ENCODE results near the gene PACRGL.

Gene PACRGL

GRCh38 chr4:20680736-20681135 lies 19.5 kb upstream of the PACRGL start:
- no peaks in the 10 kb centered on the region for H3K36me3 ChIP-seq (ENCODE audit: insufficient read depth, low read length)
- no peak overlapping the region for H2AFZ ChIP-seq (ENCODE audit: low read length, unreplicated experiment)
- H3K79me2 ChIP-seq (ENCODE audit: control insufficient read depth, insufficient read depth, low read length, unreplicated experiment), result no peaks in the 10 kb centered on the region
- H3K27ac ChIP-seq (ENCODE audit: low read depth, low read length), result no peak overlapping the region
- peaks cover 25% of the 10 kb centered on the region for H3K4me1 ChIP-seq (ENCODE audit: control insufficient read depth, insufficient read depth, low read length, unreplicated experiment)
- no peak overlapping the region for H3K4me3 ChIP-seq (ENCODE audit: low read depth, low read length)
- peaks cover 3% of the 10 kb centered on the region; the same call in 1 of the 2 replicates for H3K27me3 ChIP-seq (ENCODE audit: insufficient read depth, low read length)

- peaks cover 3% of the 10 kb centered on the region; the same call in 1 of the 2 replicates for H3K27me3 ChIP-seq (ENCODE audit: insufficient read depth, low read length)
- peaks cover 25% of the 10 kb centered on the region for H3K4me1 ChIP-seq (ENCODE audit: control insufficient read depth, insufficient read depth, low read length, unreplicated experiment)
- no peak overlapping the region for H3K27ac ChIP-seq (ENCODE audit: low read depth, low read length)
- H3K79me2 ChIP-seq (ENCODE audit: control insufficient read depth, insufficient read depth, low read length, unreplicated experiment), result no peaks in the 10 kb centered on the region
- no peak overlapping the region for H2AFZ ChIP-seq (ENCODE audit: low read length, unreplicated experiment)
- H3K4me3 ChIP-seq (ENCODE audit: low read depth, low read length), result no peak overlapping the region
- no peaks in the 10 kb centered on the region for H3K36me3 ChIP-seq (ENCODE audit: insufficient read depth, low read length)
Measured at GRCh38 chr4:20681271-20681670, 19.0 kb upstream of the PACRGL start.

- Histone ChIP-seq H3K4me1 (ENCODE audit: control insufficient read depth, insufficient read depth, low read length, unreplicated experiment) (peaks cover 25% of the 10 kb centered on the region), H2AFZ (ENCODE audit: low read length, unreplicated experiment) (no peak overlapping the region), H3K36me3 (ENCODE audit: insufficient read depth, low read length) (no peaks in the 10 kb centered on the region), H3K27ac (ENCODE audit: low read depth, low read length) (no peak overlapping the region), H3K27me3 (ENCODE audit: insufficient read depth, low read length) (no peaks in the 10 kb centered on the region), H3K4me3 (ENCODE audit: low read depth, low read length) (no peak overlapping the region), H3K79me2 (ENCODE audit: control insufficient read depth, insufficient read depth, low read length, unreplicated experiment) (no peaks in the 10 kb centered on the region)
Measured at GRCh38 chr4:20682853-20683252, 17.4 kb upstream of the PACRGL start.

- Histone ChIP-seq H3K36me3 (ENCODE audit: insufficient read depth, low read length) (no peaks in the 10 kb centered on the region), H3K4me1 (ENCODE audit: control insufficient read depth, insufficient read depth, low read length, unreplicated experiment) (peaks cover 25% of the 10 kb centered on the region), H3K27me3 (ENCODE audit: insufficient read depth, low read length) (no peaks in the 10 kb centered on the region), H3K27ac (ENCODE audit: low read depth, low read length) (no peak overlapping the region), H3K4me3 (ENCODE audit: low read depth, low read length) (no peak overlapping the region), H2AFZ (ENCODE audit: low read length, unreplicated experiment) (no peak overlapping the region), H3K79me2 (ENCODE audit: control insufficient read depth, insufficient read depth, low read length, unreplicated experiment) (no peaks in the 10 kb centered on the region)
Measured at GRCh38 chr4:20683766-20684165, 16.5 kb upstream of the PACRGL start.

- Histone ChIP-seq H3K4me3 (ENCODE audit: low read depth, low read length) (no peak overlapping the region), H2AFZ (ENCODE audit: low read length, unreplicated experiment) (no peak overlapping the region), H3K36me3 (ENCODE audit: insufficient read depth, low read length) (no peaks in the 10 kb centered on the region), H3K27ac (ENCODE audit: low read depth, low read length) (no peak overlapping the region), H3K27me3 (ENCODE audit: insufficient read depth, low read length) (no peaks in the 10 kb centered on the region), H3K4me1 (ENCODE audit: control insufficient read depth, insufficient read depth, low read length, unreplicated experiment) (peaks cover 15% of the 10 kb centered on the region), H3K79me2 (ENCODE audit: control insufficient read depth, insufficient read depth, low read length, unreplicated experiment) (no peaks in the 10 kb centered on the region)
Measured at GRCh38 chr4:20684852-20685763, 15.2 kb upstream of the PACRGL start.

- H2AFZ ChIP-seq (ENCODE audit: low read length, unreplicated experiment), result no peak overlapping the region
- H3K27me3 ChIP-seq (ENCODE audit: insufficient read depth, low read length), result no peaks in the 10 kb centered on the region
- H3K79me2 ChIP-seq (ENCODE audit: control insufficient read depth, insufficient read depth, low read length, unreplicated experiment), result no peaks in the 10 kb centered on the region
- no peak overlapping the region for H3K4me3 ChIP-seq (ENCODE audit: low read depth, low read length)
- no peak overlapping the region for H3K27ac ChIP-seq (ENCODE audit: low read depth, low read length)
- H3K36me3 ChIP-seq (ENCODE audit: insufficient read depth, low read length), result no peaks in the 10 kb centered on the region
- H3K4me1 ChIP-seq (ENCODE audit: control insufficient read depth, insufficient read depth, low read length, unreplicated experiment), result no peaks in the 10 kb centered on the region
Measured at GRCh38 chr4:20687864-20688263, 12.4 kb upstream of the PACRGL start.

- no peak overlapping the region for H3K27ac ChIP-seq (ENCODE audit: low read depth, low read length)
- H3K4me1 ChIP-seq (ENCODE audit: control insufficient read depth, insufficient read depth, low read length, unreplicated experiment), result peaks cover 7% of the 10 kb centered on the region
- peaks cover 15% of the 10 kb centered on the region for H3K79me2 ChIP-seq (ENCODE audit: control insufficient read depth, insufficient read depth, low read length, unreplicated experiment)
- no peaks in the 10 kb centered on the region for H3K36me3 ChIP-seq (ENCODE audit: insufficient read depth, low read length)
- no peak overlapping the region for H3K4me3 ChIP-seq (ENCODE audit: low read depth, low read length)
- H2AFZ ChIP-seq (ENCODE audit: low read length, unreplicated experiment), result no peak overlapping the region
- H3K27me3 ChIP-seq (ENCODE audit: insufficient read depth, low read length), result no peaks in the 10 kb centered on the region
Measured at GRCh38 chr4:20696815-20697214, 3.4 kb upstream of the PACRGL start.

GRCh38 chr4:20698382-20698781 lies 1.9 kb upstream of the PACRGL start:
- Histone ChIP-seq H3K27me3 (ENCODE audit: insufficient read depth, low read length) (no peaks in the 10 kb centered on the region), H3K79me2 (ENCODE audit: control insufficient read depth, insufficient read depth, low read length, unreplicated experiment) (peaks cover 29% of the 10 kb centered on the region), H3K4me1 (ENCODE audit: control insufficient read depth, insufficient read depth, low read length, unreplicated experiment) (peaks cover 7% of the 10 kb centered on the region), H2AFZ (ENCODE audit: low read length, unreplicated experiment) (peak overlapping the region; percentile 55), H3K4me3 (ENCODE audit: low read depth, low read length) (no peak overlapping the region), H3K36me3 (ENCODE audit: insufficient read depth, low read length) (no peaks in the 10 kb centered on the region), H3K27ac (ENCODE audit: low read depth, low read length) (no peak overlapping the region)

GRCh38 chr4:20698820-20699219 lies 1.4 kb upstream of the PACRGL start:
- Histone ChIP-seq H3K36me3 (ENCODE audit: insufficient read depth, low read length) (no peaks in the 10 kb centered on the region), H3K4me1 (ENCODE audit: control insufficient read depth, insufficient read depth, low read length, unreplicated experiment) (peaks cover 7% of the 10 kb centered on the region), H2AFZ (ENCODE audit: low read length, unreplicated experiment) (peak overlapping the region; percentile 55), H3K79me2 (ENCODE audit: control insufficient read depth, insufficient read depth, low read length, unreplicated experiment) (peaks cover 32% of the 10 kb centered on the region), H3K27me3 (ENCODE audit: insufficient read depth, low read length) (no peaks in the 10 kb centered on the region), H3K27ac (ENCODE audit: low read depth, low read length) (no peak overlapping the region), H3K4me3 (ENCODE audit: low read depth, low read length) (no peak overlapping the region)

GRCh38 chr4:20711335-20711734 lies 11.1 kb downstream of the PACRGL start:
- Histone ChIP-seq H3K36me3 (ENCODE audit: insufficient read depth, low read length) (peaks cover 23% of the 10 kb centered on the region), H3K79me2 (ENCODE audit: control insufficient read depth, insufficient read depth, low read length, unreplicated experiment) (no peaks in the 10 kb centered on the region)

GRCh38 chr4:20723019-20723418 lies 22.8 kb downstream of the PACRGL start:
- peaks cover 14% of the 10 kb centered on the region for H3K36me3 ChIP-seq (ENCODE audit: insufficient read depth, low read length)
- no peak overlapping the region for H2AFZ ChIP-seq (ENCODE audit: low read length, unreplicated experiment)
- no peak overlapping the region for H3K27ac ChIP-seq (ENCODE audit: low read depth, low read length)
- H3K4me1 ChIP-seq (ENCODE audit: control insufficient read depth, insufficient read depth, low read length, unreplicated experiment), result peaks cover 3% of the 10 kb centered on the region
- no peaks in the 10 kb centered on the region for H3K79me2 ChIP-seq (ENCODE audit: control insufficient read depth, insufficient read depth, low read length, unreplicated experiment)
- no peak overlapping the region for H3K4me3 ChIP-seq (ENCODE audit: low read depth, low read length)
- no peaks in the 10 kb centered on the region for H3K27me3 ChIP-seq (ENCODE audit: insufficient read depth, low read length)

More at GRCh38 chr4:20711335-20711734, 11.1 kb downstream of the PACRGL start:
- H3K4me1 ChIP-seq (ENCODE audit: control insufficient read depth, insufficient read depth, low read length, unreplicated experiment), result no peaks in the 10 kb centered on the region
- no peaks in the 10 kb centered on the region for H3K27me3 ChIP-seq (ENCODE audit: insufficient read depth, low read length)
- H3K27ac ChIP-seq (ENCODE audit: low read depth, low read length), result no peak overlapping the region
- H2AFZ ChIP-seq (ENCODE audit: low read length, unreplicated experiment), result no peak overlapping the region
- H3K4me3 ChIP-seq (ENCODE audit: low read depth, low read length), result no peak overlapping the region
